ENCODE results near the gene OSBPL5.

GRCh38 chr11:3050386-3051195, 114.5 kb downstream of the OSBPL5 start:
- TF ChIP-seq CTCF (IDR thresholded peaks at IDR 0.05; ENCODE audit: low read depth, low read length, poor library complexity, severe bottlenecking) (no peak), EZH2phosphoT487 (IDR thresholded peaks at IDR 0.05; ENCODE audit: borderline replicate concordance, low read length) (no peak)
